AG04449 (cell line): ENCODE data around the gene PACSIN3.

Experiments
- CTCF ChIA-PET: fragments of 350-600 bp; formaldehyde crosslinking; extraction: SDS; loops from one replicate; lab custom pipeline; 2021; ENCODE audit warnings: antibody characterized with exemption; lab: Yijun Ruan, JAX
- POLR2A ChIA-PET: fragments of 400-600, 350-600 bp; formaldehyde crosslinking; extraction: SDS; loops from one replicate; lab custom pipeline; 2020; ENCODE audit warnings: antibody characterized with exemption, inconsistent platforms; lab: Yijun Ruan, JAX
- DNase-seq: peaks from one replicate; pipeline ENCODE4 v3.0.0-alpha.2; 2010; ENCODE audit warnings: low read depth, low spot score
- H3K4me3 ChIP-seq: 2 replicates; pipeline ENCODE4 v1.5.1; 2011; ENCODE audit warnings: low read depth, mild to moderate bottlenecking, control low read depth, low read length
- CTCF ChIP-seq: IDR thresholded peaks from one replicate; pipeline ENCODE4 v1.5.1; 2011; ENCODE audit warnings: mild to moderate bottlenecking, moderate library complexity, low read length, control low read depth, inconsistent platforms; ENCODE audit not compliant: insufficient read depth; ENCODE audit errors: missing control alignments

PACSIN3 gene

GRCh38 chr11:47155879-47156278 lies 30.4 kb downstream of the PACSIN3 start:
- DNase-seq, result no peak
- CTCF ChIA-PET, result interaction anchor here (0.7 to 8.0 kb wide), 10 partner anchors 9 to 279 kb away, joined by 3 to 181 read pairs (median 5); partner anchors contain the start of gene NR1H3
- H3K4me3 ChIP-seq, result no peak overlapping the region
- no peak for TF ChIP-seq CTCF
- POLR2A ChIA-PET, result no interaction called here

GRCh38 chr11:47154616-47155570 lies 31.3 kb downstream of the PACSIN3 start:
- H3K4me3 ChIP-seq, result no peak overlapping the region
- TF ChIP-seq CTCF, result no peak
- ChIA-PET CTCF (interaction anchor here (0.7 to 8.0 kb wide), 14 partner anchors 8 to 271 kb away, joined by 3 to 181 read pairs (median 13); partner anchors contain the start of genes LRP4 and NR1H3), POLR2A (interaction anchor here (1.3 kb wide), 1 partner anchor 11 kb away, joined by 3 read pairs; no protein-coding TSS in a partner anchor)
- no peak for DNase-seq

GRCh38 chr11:47152953-47153950 lies 33.0 kb downstream of the PACSIN3 start:
- TF ChIP-seq CTCF, result peak; percentile 94
- DNase-seq, result no peak
- ChIA-PET CTCF (interaction anchor here (0.5 to 8.0 kb wide), 57 partner anchors 8 to 338 kb away, joined by 3 to 181 read pairs (median 6); partner anchors contain the start of gene LRP4), POLR2A (interaction anchor here (1.3 kb wide), 1 partner anchor 12 kb away, joined by 3 read pairs; no protein-coding TSS in a partner anchor)
- no peak overlapping the region for H3K4me3 ChIP-seq

- POLR2A ChIA-PET, result no interaction called here
- no peak overlapping the region for H3K4me3 ChIP-seq
- TF ChIP-seq CTCF, result no peak
- CTCF ChIA-PET, result interaction anchor here (0.5 to 8.0 kb wide), 51 partner anchors 9 to 337 kb away, joined by 3 to 181 read pairs (median 6); partner anchors contain the start of gene LRP4
- DNase-seq, result no peak
These were observed 33.9 kb downstream of the PACSIN3 start for GRCh38 chr11:47152126-47152952.

DNA sequence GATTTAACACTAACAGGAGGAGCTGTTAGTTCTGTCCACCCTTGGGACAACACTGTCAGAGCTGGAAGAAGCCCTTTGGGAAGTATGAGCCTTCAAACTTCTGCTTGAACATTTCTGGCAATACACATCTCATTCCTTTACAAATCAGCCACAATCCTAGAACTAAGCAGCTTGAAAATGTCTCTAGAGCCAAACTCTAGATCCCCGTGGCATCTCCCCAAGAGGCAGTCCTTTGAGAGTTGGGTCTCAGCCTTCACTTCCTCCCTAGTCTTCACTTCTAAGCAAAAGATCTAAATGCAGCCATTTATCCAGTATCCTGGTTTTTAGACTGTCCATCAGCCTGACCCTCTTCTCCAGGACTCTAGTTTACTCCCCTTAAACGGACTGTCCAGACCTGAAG lies 36.5 kb downstream of the PACSIN3 start:
- no peak for TF ChIP-seq CTCF
- ChIA-PET CTCF (interaction anchor here (0.8 to 8.0 kb wide), 11 partner anchors 9 to 274 kb away, joined by 3 to 181 read pairs (median 3); no protein-coding TSS in a partner anchor), POLR2A (no interaction called here)
- no peak for DNase-seq
- no peak overlapping the region for H3K4me3 ChIP-seq
